ENCODE results near the gene MAGI2. TPM values are rescaled to one million over a fixed set of nuclear protein-coding genes. Genes with fewer than 3 reads are reported as not detected.

The MAGI2 gene
- total RNA-seq, 4 donors from 2014 or later: 0.23 to 5.5 (median 0.45) TPM

DNA sequence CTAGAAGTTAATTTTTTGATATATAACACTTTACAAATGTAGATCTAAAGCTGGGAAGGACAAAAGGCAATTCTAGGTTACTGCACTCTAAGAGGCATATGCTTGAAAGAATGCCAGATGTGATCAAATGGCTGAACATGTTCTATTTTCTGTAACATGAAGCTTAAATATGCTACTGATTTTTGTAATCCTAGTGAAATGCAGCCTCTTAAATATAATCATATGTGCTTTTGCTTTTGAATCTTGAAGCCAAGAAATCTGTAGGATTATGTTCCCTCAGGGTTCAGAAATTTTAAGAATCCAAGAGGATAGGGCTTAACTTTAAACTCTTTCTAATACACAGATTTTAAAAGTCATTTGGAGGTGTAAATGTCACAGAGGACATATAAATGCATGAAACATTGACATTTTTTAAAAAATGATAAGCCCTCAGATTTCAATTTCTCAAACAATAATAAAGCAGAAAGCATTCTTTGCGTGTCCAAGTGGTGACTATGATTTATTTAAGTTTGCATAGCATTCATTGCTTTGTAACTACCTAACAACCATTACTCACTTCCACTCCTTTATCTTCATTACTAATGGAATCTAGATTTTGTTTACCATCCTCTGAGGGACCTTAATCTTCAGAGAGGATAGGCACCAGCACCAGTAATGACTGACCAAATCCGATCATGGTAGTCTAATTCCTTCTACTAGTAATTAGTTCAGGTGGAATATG lies 170.4 kb downstream of the MAGI2 start:
- H3K4me1 ChIP-seq: peaks cover 0 to 3% (median 0%) of the 10 kb centered on the region in 3 donors
- WGBS, 2 donors: 39 to 45% methylated on average over 2 of the region's 2 CpGs
- DNase-seq: no peak
- intact Hi-C loops (cut with DNase I): no loop called here
- H3K4me3 ChIP-seq: no peak overlapping the region
- TF ChIP-seq POLR2A (IDR thresholded peaks at IDR 0.05): no peak
- TF ChIP-seq, protein P1, sequence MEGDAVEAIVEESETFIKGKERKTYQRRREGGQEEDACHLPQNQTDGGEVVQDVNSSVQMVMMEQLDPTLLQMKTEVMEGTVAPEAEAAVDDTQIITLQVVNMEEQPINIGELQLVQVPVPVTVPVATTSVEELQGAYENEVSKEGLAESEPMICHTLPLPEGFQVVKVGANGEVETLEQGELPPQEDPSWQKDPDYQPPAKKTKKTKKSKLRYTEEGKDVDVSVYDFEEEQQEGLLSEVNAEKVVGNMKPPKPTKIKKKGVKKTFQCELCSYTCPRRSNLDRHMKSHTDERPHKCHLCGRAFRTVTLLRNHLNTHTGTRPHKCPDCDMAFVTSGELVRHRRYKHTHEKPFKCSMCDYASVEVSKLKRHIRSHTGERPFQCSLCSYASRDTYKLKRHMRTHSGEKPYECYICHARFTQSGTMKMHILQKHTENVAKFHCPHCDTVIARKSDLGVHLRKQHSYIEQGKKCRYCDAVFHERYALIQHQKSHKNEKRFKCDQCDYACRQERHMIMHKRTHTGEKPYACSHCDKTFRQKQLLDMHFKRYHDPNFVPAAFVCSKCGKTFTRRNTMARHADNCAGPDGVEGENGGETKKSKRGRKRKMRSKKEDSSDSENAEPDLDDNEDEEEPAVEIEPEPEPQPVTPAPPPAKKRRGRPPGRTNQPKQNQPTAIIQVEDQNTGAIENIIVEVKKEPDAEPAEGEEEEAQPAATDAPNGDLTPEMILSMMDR (IDR thresholded peaks at IDR 0.05): no peak
- no peaks in the 10 kb centered on the region for H3K36me3 ChIP-seq
- no peaks in the 10 kb centered on the region for H3K9me3 ChIP-seq
- no peaks in the 10 kb centered on the region for H3K27me3 ChIP-seq
- no peak overlapping the region for H3K27ac ChIP-seq

DNA sequence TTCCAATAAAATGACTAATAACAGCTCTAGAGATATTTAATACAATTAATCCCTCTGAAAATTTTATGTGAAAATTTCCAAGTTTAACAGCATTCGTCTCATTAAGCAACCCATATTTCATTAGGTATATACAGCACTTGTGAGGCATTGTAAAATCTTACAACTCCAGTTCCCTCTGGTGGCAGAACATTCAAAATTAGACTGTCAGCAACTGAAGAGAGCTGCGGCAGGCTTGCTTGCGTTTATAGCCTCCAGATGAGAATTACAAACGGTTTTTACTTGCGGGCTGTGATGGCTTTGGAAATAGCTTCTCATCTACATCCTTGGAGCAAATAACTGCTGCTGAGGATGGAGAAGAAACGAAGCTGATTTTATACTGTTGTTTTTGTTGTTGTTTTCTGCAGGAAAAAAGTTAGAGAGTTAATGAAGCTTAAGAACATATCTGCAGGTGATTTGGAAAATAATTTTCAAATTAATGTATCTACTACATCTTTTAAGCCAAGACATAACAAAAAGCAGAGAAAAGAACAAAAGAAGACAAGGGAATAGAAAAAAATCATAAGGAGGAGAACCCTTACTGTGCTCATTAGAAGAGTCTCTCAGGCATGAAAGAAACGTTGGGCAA lies 171.3 kb downstream of the MAGI2 start:
- Histone ChIP-seq H3K27me3 (no peaks in the 10 kb centered on the region), H3K4me3 (no peak overlapping the region), H3K9me3 (no peaks in the 10 kb centered on the region), H3K4me1 (peaks cover 0 to 3% (median 0%) of the 10 kb centered on the region in 3 donors), H3K27ac (no peak overlapping the region), H3K36me3 (no peaks in the 10 kb centered on the region)
- TF ChIP-seq, protein P1 (IDR thresholded peaks at IDR 0.05): peak in 2 of 6 experiments; percentile 12 to 34
- no peak for TF ChIP-seq POLR2A (IDR thresholded peaks at IDR 0.05)
- no peak for DNase-seq
- intact Hi-C loops (cut with DNase I): no loop called here
- WGBS, 2 donors: 9 to 11% methylated on average over 7 of the region's 7 CpGs

DNA sequence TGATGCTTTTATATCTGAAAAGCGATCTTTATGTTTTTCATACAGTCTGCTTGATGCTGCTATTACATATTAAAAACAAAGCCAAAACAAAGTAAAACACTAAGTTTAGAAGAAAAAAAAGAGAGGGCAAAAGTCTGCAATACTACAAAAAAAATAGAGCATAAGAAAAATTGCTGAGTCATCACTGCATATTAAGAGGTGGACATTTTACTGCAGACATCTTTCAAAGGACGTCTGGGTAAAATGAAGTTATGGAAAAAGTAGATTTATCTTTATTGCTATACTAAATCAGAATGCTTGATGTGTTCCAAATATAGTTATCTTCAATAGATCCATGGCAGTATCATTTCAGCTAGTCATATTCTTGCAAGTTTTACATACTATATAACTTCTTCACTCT lies 172.0 kb downstream of the MAGI2 start:
- H3K4me1 ChIP-seq: peaks cover 0 to 3% (median 0%) of the 10 kb centered on the region in 3 donors
- intact Hi-C loops (cut with DNase I): no loop called here
- no peak overlapping the region for H3K4me3 ChIP-seq
- DNase-seq: no peak
- no peaks in the 10 kb centered on the region for H3K27me3 ChIP-seq
- no peak for TF ChIP-seq POLR2A (IDR thresholded peaks at IDR 0.05)
- TF ChIP-seq, protein P1 (IDR thresholded peaks at IDR 0.05): no peak
- H3K36me3 ChIP-seq: no peaks in the 10 kb centered on the region
- H3K9me3 ChIP-seq: no peaks in the 10 kb centered on the region
- WGBS, 2 donors: 48 to 65% methylated on average over 2 of the region's 2 CpGs
- H3K27ac ChIP-seq: no peak overlapping the region

DNA sequence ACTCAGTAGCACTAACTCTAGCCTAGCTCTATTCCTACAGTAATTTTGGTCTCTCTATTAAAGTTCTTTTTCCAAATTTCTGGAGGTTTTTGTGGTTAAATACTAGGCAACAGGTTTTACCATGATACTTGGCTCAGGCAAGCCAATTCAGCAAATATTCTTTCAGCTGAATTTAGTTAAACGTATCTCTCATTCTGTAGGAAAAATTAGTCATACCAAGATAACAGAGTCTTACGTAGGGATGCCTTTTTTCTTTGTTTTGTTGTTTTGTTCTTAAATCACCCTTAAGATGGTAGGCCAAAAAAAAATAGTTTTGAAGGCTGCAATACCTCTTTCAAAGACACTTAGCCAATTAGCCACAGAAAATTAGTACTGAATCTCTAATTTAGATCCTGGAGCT lies 180.5 kb downstream of the MAGI2 start:
- intact Hi-C loops (cut with DNase I): no loop called here
- Histone ChIP-seq H3K36me3 (no peaks in the 10 kb centered on the region), H3K27ac (no peak overlapping the region), H3K27me3 (no peaks in the 10 kb centered on the region), H3K4me3 (no peak overlapping the region), H3K4me1 (no peaks in the 10 kb centered on the region), H3K9me3 (no peaks in the 10 kb centered on the region)
- WGBS, 2 donors: 49 to 72% methylated on average over 2 of the region's 2 CpGs
- TF ChIP-seq POLR2A (IDR thresholded peaks at IDR 0.05): no peak
- TF ChIP-seq, protein P1 (IDR thresholded peaks at IDR 0.05): no peak
- no peak for DNase-seq

DNA sequence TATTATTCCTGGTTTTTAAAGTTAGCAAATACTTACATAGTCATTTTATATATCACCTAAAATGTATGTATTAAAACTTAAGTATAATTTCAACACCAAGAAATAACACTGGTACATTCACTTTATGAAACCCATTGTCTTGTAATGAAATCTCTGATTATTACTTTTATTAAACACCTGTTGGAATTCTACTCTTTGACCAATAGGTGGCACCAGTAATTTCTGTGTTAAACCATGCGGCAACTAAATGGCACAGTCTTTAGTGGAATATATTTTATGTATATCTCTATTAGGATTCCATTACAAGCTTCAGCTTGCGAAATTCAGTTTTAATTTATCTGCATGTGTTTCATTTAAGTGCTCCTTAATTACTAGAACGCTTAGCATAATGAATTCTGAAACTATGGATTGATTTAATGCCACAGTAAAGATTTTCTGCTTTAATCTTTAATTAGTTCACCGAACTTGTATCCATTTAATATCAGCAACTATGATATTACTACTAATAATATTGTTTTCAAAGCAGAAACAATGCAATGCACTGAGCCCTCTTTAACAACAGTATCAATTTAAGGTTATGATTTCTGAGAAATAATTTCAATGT lies 181.3 kb downstream of the MAGI2 start:
- Histone ChIP-seq H3K4me1 (no peaks in the 10 kb centered on the region), H3K36me3 (no peaks in the 10 kb centered on the region), H3K4me3 (no peak overlapping the region), H3K27ac (no peak overlapping the region), H3K9me3 (no peaks in the 10 kb centered on the region), H3K27me3 (no peaks in the 10 kb centered on the region)
- 31% methylated on average over 4 of the region's 4 CpGs for WGBS, 2 donors
- no peak for DNase-seq
- intact Hi-C loops (cut with DNase I): no loop called here
- no peak for TF ChIP-seq POLR2A (IDR thresholded peaks at IDR 0.05)
- TF ChIP-seq, protein P1 (IDR thresholded peaks at IDR 0.05): peak in 5 of 6 experiments; percentile 31 to 57 (median 45)

Measured in esophagus squamous epithelium (tissue), 5 donors.